HL-60 (cell line): Measurements from ENCODE around the gene SMOC2.

Experiments
- CTCF ChIP-seq: IDR thresholded peaks from one replicate; pipeline ENCODE4 v1.5.1; 2011; ENCODE audit warnings: low read length, control low read depth, inconsistent platforms; ENCODE audit not compliant: insufficient read depth
- GABPA ChIP-seq: IDR thresholded peaks from 2 replicates; pipeline ENCODE4 v1.6.1; 2012; ENCODE audit warnings: low read depth
- POLR2AphosphoS5 ChIP-seq: IDR thresholded peaks from 2 replicates; pipeline ENCODE4 v1.6.1; 2012; ENCODE audit warnings: low read depth
- REST ChIP-seq: IDR thresholded peaks from 2 replicates; pipeline ENCODE4 v1.6.1; 2012; ENCODE audit warnings: low read depth; ENCODE audit not compliant: insufficient replicate concordance

GRCh38 chr6:168501561-168501960, 60.6 kb downstream of the SMOC2 start:
- TF ChIP-seq POLR2AphosphoS5: no peak
- TF ChIP-seq CTCF: no peak
- no peak for TF ChIP-seq GABPA
- no peak for TF ChIP-seq REST
